A549 (cell line): ENCODE results near the gene PLK1.

ENCODE experiments used
- CBX2 ChIP-seq: fragments of 200-600 bp; sonication (generic); IDR thresholded peaks from 2 replicates; pipeline ENCODE4 v1.6.1; 2016; ENCODE audit warnings: low read depth, mild to moderate bottlenecking, borderline replicate concordance
- CHD2 ChIP-seq: fragments of 150-350 bp; IDR thresholded peaks from 2 replicates; pipeline ENCODE4 v1.6.1; 2014; ENCODE audit warnings: low read length; ENCODE audit not compliant: partially characterized antibody
- CTCF ChIP-seq: fragments of >200 bp; sonication (Bioruptor Twin); formaldehyde crosslinking; IDR thresholded peaks from 3 replicates; pipeline ENCODE4 v1.5.1; 2016
- EHMT2 ChIP-seq: fragments of 200-600 bp; sonication (generic); IDR thresholded peaks from 2 replicates; pipeline ENCODE4 v1.6.1; 2016; ENCODE audit warnings: antibody characterized with exemption, low read depth, mild to moderate bottlenecking, moderate library complexity
- EP300 ChIP-seq, 2 experiments: fragments of >200 bp; sonication (Bioruptor Twin); formaldehyde crosslinking; IDR thresholded peaks; 2 replicates in 1 of 2; 3 replicates in 1 of 2; pipeline ENCODE4 v1.6.1; 2016 to 2017
- JUN ChIP-seq, 2 experiments: fragments of >200 bp; sonication (Bioruptor Twin); formaldehyde crosslinking; IDR thresholded peaks; 2 replicates in 1 of 2; 3 replicates in 1 of 2; pipeline ENCODE4 v1.6.1; 2016 to 2017
- NR3C1 ChIP-seq: fragments of >200 bp; sonication (Bioruptor Twin); formaldehyde crosslinking; IDR thresholded peaks from 3 replicates; pipeline ENCODE4 v1.6.1; 2017
- POLR2A ChIP-seq: IDR thresholded peaks from 2 replicates; pipeline ENCODE4 v1.6.1; 2012; ENCODE audit warnings: mild to moderate bottlenecking, low read length
- RCOR1 ChIP-seq: fragments of 150-350 bp; IDR thresholded peaks from 2 replicates; pipeline ENCODE4 v1.6.1; 2014; ENCODE audit warnings: antibody characterized with exemption, low read length, low read depth
- REST ChIP-seq: fragments of 200-600 bp; sonication (generic); IDR thresholded peaks from 2 replicates; pipeline ENCODE4 v1.6.1; 2016; ENCODE audit warnings: antibody characterized with exemption, mild to moderate bottlenecking, moderate library complexity
- RNF2 ChIP-seq: fragments of 200-600 bp; sonication (generic); IDR thresholded peaks from 2 replicates; pipeline ENCODE4 v1.6.1; 2016; ENCODE audit warnings: low read depth, mild to moderate bottlenecking, antibody characterized with exemption, moderate library complexity, borderline replicate concordance
- SMC3 ChIP-seq: fragments of >200 bp; sonication (Bioruptor Twin); formaldehyde crosslinking; IDR thresholded peaks from 3 replicates; pipeline ENCODE4 v1.6.1; 2018; ENCODE audit warnings: inconsistent platforms
- USF2 ChIP-seq: fragments of 450-650 bp; IDR thresholded peaks from 2 replicates; pipeline ENCODE4 v1.6.1; 2014; ENCODE audit warnings: antibody characterized with exemption

GRCh38 chr16:23666571-23667354, 11.9 kb upstream of the PLK1 start:
- no peak for TF ChIP-seq RCOR1
- TF ChIP-seq JUN (IDR thresholded peaks at IDR 0.05) = no peak
- no peak for TF ChIP-seq CTCF
- no peak for TF ChIP-seq EP300 (IDR thresholded peaks at IDR 0.05)
- TF ChIP-seq POLR2A = no peak
- TF ChIP-seq RNF2 = no peak
- TF ChIP-seq USF2 = no peak
- TF ChIP-seq REST = no peak
- TF ChIP-seq CHD2 = no peak
- TF ChIP-seq CBX2 = no peak
- no peak for TF ChIP-seq NR3C1
- TF ChIP-seq EHMT2 = no peak
- no peak for TF ChIP-seq SMC3
